ENCODE results near the gene SLC39A2.

SLC39A2 gene

DNA sequence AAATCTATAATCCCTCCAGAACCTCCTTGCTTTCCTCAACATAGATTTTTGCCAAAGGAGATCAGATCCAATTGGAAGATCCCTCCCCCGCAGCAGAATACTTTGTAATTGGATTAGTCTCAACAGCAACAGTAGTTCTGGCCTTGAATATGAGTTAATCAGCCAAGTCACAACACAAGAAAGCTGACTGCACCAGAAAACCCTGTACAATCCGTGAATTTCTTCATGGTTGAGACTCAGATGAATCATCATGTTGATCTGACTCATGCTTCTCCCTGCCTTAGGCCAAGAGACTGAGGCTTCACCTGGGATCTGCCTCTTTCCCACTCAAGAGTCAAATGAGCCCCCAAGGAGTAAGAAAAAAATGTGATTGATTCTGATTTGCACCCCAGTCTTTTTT is 12.3 kb upstream of the SLC39A2 start:
- no peak overlapping the region for H3K4me3 ChIP-seq (ENCODE audit: control insufficient read depth, low read depth, low read length)

DNA sequence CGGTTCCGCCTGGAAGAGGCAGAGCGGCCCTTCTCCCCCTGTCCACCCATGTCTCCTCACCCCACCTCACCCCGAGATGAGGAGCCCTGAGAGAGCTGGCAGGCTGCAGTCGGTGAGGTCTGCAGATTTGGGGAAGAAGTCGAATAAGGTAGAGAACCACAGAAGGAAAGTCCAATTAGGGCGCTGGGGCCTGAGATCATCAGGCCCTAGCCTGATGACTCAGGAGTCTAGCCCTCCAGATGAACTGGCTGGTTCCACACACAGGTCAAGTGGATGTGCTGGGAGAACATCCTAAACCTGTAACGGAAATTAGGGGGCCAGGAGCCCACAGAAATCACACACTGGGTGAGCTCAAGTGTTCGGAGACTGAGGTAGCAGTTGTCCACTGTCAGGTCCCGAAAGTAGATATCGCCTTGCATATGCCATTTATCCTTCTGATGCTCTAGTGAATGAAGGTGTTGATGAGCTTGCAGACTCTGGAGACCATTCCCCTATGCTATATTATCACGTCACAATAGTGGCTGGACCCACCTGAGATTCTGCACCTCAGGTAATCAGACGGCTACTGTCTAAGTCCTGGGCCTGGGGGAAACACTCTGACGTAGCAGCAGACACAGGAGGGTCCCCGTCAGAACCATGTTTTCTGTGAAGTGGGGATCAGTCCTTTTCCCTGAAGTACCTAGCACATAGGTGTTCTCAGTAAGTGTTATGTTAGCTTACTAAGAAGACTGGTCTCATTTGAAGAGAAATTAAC is 10.2 kb upstream of the SLC39A2 start:
- H3K4me3 ChIP-seq (ENCODE audit: control insufficient read depth, low read depth, low read length) = peak overlapping the region; percentile 26
- peak; percentile 34 for DNase-seq (ENCODE audit: low read depth)
- TF ChIP-seq, protein P1, sequence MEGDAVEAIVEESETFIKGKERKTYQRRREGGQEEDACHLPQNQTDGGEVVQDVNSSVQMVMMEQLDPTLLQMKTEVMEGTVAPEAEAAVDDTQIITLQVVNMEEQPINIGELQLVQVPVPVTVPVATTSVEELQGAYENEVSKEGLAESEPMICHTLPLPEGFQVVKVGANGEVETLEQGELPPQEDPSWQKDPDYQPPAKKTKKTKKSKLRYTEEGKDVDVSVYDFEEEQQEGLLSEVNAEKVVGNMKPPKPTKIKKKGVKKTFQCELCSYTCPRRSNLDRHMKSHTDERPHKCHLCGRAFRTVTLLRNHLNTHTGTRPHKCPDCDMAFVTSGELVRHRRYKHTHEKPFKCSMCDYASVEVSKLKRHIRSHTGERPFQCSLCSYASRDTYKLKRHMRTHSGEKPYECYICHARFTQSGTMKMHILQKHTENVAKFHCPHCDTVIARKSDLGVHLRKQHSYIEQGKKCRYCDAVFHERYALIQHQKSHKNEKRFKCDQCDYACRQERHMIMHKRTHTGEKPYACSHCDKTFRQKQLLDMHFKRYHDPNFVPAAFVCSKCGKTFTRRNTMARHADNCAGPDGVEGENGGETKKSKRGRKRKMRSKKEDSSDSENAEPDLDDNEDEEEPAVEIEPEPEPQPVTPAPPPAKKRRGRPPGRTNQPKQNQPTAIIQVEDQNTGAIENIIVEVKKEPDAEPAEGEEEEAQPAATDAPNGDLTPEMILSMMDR (conservative IDR thresholded peaks at IDR 0.05; ENCODE audit: control insufficient read depth, insufficient read depth, low read depth, low read length) = no peak

More for the DNA sequence above, 12.3 kb upstream of the SLC39A2 start:
- TF ChIP-seq, protein P1 (conservative IDR thresholded peaks at IDR 0.05; ENCODE audit: control insufficient read depth, insufficient read depth, low read depth, low read length) = no peak
- DNase-seq (ENCODE audit: low read depth) = peak; percentile 98

DNA sequence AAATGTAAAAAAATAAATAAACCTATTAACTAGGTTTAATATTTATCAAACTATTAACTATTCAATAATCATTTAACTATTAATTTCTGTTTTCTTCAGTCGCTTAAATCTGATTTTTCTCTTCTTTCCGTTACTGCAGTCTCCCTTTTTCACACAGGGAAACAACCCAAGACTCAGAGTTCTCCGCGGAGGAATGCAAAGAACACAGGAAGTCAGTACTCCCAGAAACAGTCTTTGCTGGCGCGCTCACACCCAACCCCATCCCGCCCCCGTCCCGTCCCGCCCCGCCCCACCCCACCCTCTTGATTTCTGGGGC is 9.7 kb upstream of the SLC39A2 start:
- no peak for DNase-seq (ENCODE audit: low read depth)
- TF ChIP-seq, protein P1 (conservative IDR thresholded peaks at IDR 0.05; ENCODE audit: control insufficient read depth, insufficient read depth, low read depth, low read length) = no peak
- H3K4me3 ChIP-seq (ENCODE audit: control insufficient read depth, low read depth, low read length) = peak overlapping the region; percentile 26

DNA sequence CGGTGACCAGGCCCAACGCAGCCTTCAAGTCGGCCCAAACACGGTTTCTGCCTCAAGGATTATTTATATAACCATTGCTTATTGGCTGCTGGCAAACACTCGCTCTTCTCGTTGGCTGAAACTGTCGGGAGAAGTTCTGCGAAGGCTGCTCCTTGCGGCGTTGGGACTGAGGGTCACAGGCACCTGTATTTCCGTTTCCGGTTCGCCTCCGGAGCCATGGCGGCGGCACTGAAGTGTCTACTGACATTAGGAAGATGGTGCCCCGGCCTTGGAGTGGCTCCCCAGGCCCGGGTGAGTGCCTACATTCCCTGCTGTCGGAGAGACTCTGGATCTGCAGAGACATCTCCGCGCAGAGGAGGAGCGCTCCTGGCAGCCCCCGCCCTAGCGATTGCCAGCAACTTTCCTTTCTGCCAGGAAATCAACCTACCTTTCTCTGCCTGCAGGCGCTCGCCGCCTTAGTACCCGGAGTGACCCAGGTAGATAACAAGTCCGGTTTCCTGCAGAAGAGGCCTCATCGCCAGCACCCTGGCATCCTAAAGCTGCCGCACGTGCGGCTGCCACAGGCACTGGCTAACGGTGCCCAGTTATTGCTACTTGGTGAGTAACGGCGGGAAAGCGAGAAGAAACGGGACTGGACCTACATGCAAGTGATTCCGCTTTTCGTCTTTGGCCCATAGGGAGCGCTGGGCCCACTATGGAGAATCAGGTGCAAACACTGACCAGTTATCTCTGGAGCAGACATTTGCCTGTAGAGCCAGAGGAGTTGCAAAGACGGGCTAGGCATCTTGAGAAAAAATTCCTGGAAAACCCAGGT is 9.1 kb upstream of the SLC39A2 start, which contains the start of gene METTL17:
TSS of gene METTL17 (plus strand) at position 194 of the 814 bp plus-strand sequence. CDS start at position 217, 23 bp downstream.
- TF ChIP-seq, protein P1 (conservative IDR thresholded peaks at IDR 0.05; ENCODE audit: control insufficient read depth, insufficient read depth, low read depth, low read length) = peak; percentile 40
- peak; percentile 97 for DNase-seq (ENCODE audit: low read depth)
- peak within 1 kb of the TSS; percentile 78 for H3K4me3 ChIP-seq (ENCODE audit: control insufficient read depth, low read depth, low read length)

DNA sequence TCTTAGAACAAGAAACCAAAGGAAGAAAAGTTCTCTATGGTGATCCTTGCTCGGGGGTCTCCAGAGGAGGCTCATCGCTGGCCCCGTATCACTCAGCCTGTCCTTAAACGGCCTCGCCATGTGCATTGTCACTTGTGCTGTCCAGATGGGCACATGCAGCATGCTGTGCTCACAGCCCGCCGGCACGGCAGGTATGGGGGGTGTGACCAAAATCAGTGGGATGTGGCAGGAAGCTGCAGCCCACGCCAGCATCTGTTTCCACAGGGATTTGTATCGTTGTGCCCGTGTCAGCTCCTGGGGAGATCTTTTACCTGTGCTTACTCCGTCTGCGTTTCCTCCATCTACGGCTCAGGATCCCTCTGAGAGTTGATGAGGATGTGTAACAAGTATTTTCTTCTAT is 2.6 kb upstream of the SLC39A2 start:
- TF ChIP-seq, protein P1 (conservative IDR thresholded peaks at IDR 0.05; ENCODE audit: control insufficient read depth, insufficient read depth, low read depth, low read length) = no peak
- H3K4me3 ChIP-seq (ENCODE audit: control insufficient read depth, low read depth, low read length) = no peak overlapping the region
- no peak for DNase-seq (ENCODE audit: low read depth)

DNA sequence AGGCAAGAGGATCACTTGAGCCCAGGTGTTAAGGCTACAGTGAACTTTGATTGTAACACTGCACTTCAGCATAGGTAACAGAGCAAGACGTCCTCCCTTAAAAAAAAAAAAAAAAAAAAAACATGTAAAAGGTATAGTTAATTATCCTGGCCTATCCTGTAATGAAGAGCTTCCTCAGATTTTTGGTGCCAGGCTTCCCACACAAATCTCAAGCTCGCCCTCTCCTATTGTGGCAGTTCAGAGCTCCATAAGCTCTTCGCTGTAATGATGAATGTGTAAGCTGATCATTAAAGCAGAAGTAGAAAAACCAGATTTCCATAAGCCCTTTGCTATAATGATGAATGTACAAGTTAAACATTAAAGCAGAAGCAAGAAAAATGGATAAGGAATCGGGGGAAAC is 2.0 kb upstream of the SLC39A2 start:
- TF ChIP-seq, protein P1 (conservative IDR thresholded peaks at IDR 0.05; ENCODE audit: control insufficient read depth, insufficient read depth, low read depth, low read length) = no peak
- DNase-seq (ENCODE audit: low read depth) = no peak
- no peak overlapping the region for H3K4me3 ChIP-seq (ENCODE audit: control insufficient read depth, low read depth, low read length)
